GM18526 (cell line): ENCODE results near the gene RASAL1.

Source experiments
- POLR2A ChIP-seq: IDR thresholded peaks from 3 replicates; pipeline ENCODE4 v1.6.1; 2011; ENCODE audit not compliant: insufficient read length; ENCODE audit errors: extremely low read depth

Gene RASAL1

GRCh38 chr12:113086249-113087164, 49.1 kb downstream of the RASAL1 start:
- TF ChIP-seq POLR2A: no peak

DNA sequence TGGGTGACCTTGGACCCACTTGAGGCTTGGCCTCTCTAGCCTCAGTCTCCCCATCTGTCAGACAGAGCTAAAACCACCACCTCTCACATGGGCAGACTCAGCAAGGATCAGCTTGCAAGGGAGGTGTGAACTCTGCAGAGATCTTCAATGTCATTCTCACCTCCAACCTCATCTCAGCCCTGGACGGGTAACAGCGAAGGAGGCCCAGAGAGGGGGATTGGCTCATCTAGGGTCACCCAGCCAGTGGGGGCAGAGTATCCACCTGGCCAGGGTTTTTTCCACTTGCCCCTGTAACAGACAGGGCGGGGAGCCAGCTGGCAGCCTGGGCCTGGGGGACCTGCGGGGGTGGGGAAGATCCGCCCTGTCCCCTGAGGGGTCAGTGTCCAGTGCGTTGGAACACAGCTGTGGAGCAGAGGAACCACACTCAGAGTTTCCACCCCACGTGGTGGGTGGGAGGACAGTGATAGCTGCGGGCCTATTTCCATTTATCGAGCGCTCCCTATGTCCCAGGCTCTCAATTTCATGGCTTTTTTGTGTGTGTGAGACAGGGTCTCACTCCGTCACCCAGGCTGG, 51.6 kb downstream of the RASAL1 start:
- TF ChIP-seq POLR2A: no peak

- TF ChIP-seq POLR2A: no peak
Measured at GRCh38 chr12:113082486-113083148, 52.9 kb downstream of the RASAL1 start.

- no peak for TF ChIP-seq POLR2A
Measured at GRCh38 chr12:113081873-113082272, 53.7 kb downstream of the RASAL1 start.

GRCh38 chr12:113077859-113078255, 57.7 kb downstream of the RASAL1 start:
- no peak for TF ChIP-seq POLR2A

GRCh38 chr12:113077057-113077858, 58.3 kb downstream of the RASAL1 start:
- TF ChIP-seq POLR2A: no peak

DNA sequence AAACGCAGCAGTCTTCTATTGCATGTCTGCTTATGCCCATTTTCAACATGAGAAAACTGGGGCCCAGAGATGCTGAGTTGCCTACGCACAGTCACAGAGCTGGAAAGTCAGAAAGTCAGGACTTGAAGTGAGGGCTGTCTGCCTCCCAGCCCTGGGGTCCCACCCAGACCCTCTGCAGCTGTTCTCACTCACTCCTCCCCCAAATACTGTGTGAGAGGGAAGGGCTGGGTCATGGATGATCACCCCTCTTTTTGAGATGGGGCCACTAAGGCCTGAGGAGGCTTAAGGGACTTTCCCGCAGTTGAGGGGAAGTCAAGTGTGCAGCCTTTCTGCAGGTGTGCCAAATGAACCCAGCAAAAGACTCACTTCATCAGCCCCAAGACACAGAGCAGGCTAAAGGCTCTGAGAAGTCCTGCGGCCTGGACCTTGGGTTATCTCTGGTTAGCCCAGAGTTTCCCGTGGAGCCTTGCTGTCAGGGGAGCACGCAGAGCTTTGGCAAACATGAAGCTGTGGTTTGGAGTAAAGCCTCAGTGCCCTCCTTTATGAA, 60.4 kb downstream of the RASAL1 start:
- no peak for TF ChIP-seq POLR2A

- TF ChIP-seq POLR2A: no peak
Measured at GRCh38 chr12:113073586-113073985, 62.0 kb downstream of the RASAL1 start.

DNA sequence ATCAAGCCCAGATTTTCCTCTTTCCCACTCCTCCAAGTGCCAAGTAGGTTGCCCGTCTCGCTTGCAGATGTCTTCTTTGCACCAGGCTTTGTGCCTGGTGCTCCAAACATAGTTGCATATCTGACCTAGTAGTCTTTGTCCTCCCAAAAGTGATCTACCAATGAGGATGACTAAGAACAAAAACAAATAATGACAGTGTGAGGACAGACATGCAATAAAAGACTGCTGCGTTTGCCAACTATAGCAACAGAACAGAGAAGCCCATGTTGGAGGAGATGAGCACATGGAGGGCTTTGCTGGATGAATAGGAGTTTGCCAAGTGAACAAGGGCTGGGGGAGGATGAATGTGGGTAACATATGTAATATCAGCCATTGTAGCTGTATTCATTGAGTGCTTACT, 63.4 kb downstream of the RASAL1 start:
- TF ChIP-seq POLR2A: no peak

- no peak for TF ChIP-seq POLR2A
Measured at GRCh38 chr12:113071135-113072112, 64.1 kb downstream of the RASAL1 start.

DNA sequence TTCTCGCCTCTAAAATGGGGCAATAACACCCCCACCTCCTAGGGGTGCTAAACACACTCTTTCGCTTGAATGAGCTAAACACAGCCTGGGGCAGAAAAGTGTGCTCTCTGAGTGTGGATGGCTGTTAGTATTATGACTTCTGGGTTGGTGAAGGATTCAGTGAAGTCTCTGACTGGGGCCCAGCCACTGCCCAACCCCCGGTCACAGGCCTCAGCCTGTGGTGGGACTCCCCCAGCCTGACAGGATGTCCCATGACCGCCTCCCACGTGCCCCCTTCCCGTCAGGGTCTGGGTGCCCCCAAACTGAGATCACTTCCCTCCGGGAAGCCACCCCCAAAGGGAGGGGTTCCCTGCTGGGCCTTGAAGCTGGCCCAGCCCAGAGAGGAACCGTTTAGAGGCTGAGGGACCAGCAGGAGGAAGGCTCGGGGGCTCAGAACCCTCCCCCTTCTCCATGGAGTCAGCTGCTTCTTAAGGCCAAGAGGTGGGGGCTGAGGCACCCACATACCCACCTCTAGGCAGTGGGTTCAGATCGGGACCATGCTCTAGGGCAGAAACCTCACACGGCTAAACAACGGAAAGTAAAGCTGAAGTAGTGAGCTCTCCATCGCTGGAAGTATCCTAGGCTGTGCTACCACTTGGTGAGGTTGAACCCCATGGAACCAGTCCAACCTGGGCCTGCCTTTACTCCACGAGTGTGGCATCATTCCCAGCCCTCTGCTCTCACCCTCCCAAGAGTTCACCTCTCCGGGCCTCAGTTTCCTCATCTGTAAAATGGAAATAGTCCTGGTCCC, 65.2 kb downstream of the RASAL1 start:
- no peak for TF ChIP-seq POLR2A

DNA sequence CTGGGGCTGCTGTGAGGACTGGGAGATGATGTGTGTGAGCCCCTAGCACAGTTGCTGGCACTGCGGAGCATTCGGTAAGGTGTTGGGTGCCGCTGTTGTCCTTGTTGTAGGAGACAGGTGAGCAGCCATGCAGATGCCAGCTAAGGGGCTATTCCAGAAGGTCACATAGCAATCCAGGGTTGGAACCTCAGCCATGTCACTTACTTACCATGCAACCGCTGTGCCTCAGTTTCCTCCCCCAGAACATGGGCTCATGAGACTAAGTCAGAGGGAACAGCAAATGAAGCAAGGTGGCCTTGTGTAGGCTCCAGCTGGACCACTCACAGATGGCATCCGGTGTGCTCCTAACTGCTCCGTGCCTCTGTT, 65.8 kb downstream of the RASAL1 start:
- TF ChIP-seq POLR2A: no peak

DNA sequence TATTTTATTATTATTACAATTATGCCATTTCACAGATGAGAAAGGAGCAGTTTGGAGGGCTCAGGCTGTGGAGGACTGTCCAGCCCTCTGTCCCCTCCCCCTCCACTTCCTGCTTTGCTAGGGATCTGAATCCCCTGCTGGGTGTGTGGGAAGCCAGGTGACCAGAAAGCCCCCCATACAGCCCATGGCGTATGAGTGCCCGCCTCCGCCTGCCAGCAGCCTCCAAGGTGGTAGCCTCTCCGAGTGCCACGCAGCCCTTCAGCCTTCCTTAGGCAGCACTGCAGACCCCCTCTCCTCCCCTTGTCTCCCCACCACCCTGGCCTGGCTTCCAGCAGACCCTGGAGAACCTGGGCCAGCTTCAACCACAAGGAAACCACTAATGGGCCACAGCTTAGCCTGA, 66.4 kb downstream of the RASAL1 start:
- no peak for TF ChIP-seq POLR2A
